ENCODE measurements around the gene USB1. TPM values are rescaled to one million over a fixed set of nuclear protein-coding genes. Genes with fewer than 3 reads are reported as not detected.
A peak's percentile ranks its signal among the peaks of the same experiment; 100 is the strongest.

USB1 gene, protein sequence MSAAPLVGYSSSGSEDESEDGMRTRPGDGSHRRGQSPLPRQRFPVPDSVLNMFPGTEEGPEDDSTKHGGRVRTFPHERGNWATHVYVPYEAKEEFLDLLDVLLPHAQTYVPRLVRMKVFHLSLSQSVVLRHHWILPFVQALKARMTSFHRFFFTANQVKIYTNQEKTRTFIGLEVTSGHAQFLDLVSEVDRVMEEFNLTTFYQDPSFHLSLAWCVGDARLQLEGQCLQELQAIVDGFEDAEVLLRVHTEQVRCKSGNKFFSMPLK
- total RNA-seq, result 10 to 100 TPM; 21.3 to 63.4 (median 45.2) TPM

DNA sequence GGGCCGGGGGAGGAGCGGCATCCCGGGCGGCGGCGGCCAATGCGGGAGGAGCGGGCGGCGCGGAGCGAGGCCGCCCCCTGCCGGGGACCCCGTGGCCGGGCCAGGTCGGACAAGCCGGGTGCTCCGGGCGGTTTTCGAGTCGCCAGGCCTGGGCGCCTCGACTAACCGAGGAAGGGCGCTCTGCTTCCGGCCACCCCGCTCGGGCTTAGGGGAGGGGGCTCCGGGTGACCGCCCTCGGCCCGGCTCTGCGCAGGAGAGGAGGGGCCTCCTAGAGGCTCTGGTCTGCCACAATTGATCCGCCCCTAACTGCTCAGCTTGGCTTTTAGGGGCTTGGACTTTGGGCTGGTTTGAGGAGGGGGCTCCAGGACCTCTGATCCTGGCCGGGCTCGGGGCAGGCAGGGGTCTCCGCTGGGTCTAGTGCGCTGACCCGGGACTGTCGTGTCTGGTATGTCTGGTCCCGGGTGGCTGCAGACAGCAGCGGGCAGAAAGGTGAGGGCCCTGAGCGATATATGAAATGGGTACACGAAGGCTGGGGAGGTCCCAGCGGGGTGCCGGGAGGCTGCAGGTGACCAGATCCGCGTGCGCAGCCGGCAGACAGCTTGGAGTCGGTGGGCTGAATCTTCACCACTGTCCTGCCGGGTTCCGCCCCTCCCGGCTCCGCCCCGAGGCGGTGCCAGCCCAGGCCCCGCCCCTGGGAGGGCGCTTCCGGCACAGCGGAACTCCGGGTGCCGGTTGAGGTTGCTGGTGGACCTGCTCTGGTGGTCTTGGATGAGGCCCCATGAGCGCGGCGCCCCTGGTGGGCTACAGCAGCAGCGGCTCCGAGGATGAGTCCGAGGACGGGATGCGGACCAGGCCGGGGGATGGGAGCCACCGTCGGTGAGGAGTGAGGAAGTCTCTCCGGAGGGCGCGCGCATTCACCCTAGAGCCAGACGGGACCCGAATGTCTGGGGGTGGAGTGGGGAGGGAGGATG, at the start of gene USB1:
USB1 (plus strand) TSS at position 702 of the 971 bp plus-strand sequence; CDS start at position 779, 77 bp downstream.
- in situ Hi-C loops (cut with MboI; ENCODE audit: low pct_ligation_motif_present in 1 of 4, low pct_unique_long_range_greater_than_20kb in 1 of 4, low sequenced_read_pairs in 3 of 4), result loop anchor here (5.0 to 25.0 kb wide), 6 partner anchors 104 to 661 kb away; no protein-coding TSS in a partner anchor
- no peaks in the 10 kb centered on the region for H3K27me3 ChIP-seq
- H3K27ac ChIP-seq, result peak within 1 kb of the TSS; percentile 94 to 98 (median 96)
- H3K4me1 ChIP-seq, result peaks cover 0 to 30% (median 19%) of the 10 kb centered on the region in 4 donors
- WGBS, 2 donors (ENCODE audit: low coverage in 1 of 2), result 1% methylated on average over 75 of the region's 81 CpGs; no CpG with 5 or more reads in 1 of the 2 donors
- intact Hi-C loops (cut with DNase I; ENCODE audit: low total_unique reads), result no loop called here
- TF ChIP-seq EP300 (IDR thresholded peaks at IDR 0.05; ENCODE audit: low read depth) (no peak), POLR2AphosphoS5 (IDR thresholded peaks at IDR 0.05) (peak; percentile 82 to 86 (median 85)), CTCF (IDR thresholded peaks at IDR 0.05) (peak; percentile 53 to 80 (median 64)), POLR2A (IDR thresholded peaks at IDR 0.05) (peak; percentile 71)
- H3K9me3 ChIP-seq, result no peaks in the 10 kb centered on the region
- peak; percentile 89 for DNase-seq
- H3K4me3 ChIP-seq, result peak within 1 kb of the TSS; percentile 70 to 94 (median 90)
- peaks cover 0 to 15% (median 3%) of the 10 kb centered on the region in 4 donors for H3K36me3 ChIP-seq

GRCh38 chr16:57952909-57953308, 48.3 kb upstream of the USB1 start:
- Histone ChIP-seq H3K4me3 (no peak overlapping the region), H3K9me3 (no peaks in the 10 kb centered on the region), H3K27ac (no peak overlapping the region), H3K36me3 (no peaks in the 10 kb centered on the region), H3K27me3 (peaks cover 10% of the 10 kb centered on the region), H3K4me1 (no peaks in the 10 kb centered on the region)
- TF ChIP-seq CTCF (IDR thresholded peaks at IDR 0.05), result no peak
- TF ChIP-seq POLR2AphosphoS5 (IDR thresholded peaks at IDR 0.05), result no peak
- TF ChIP-seq POLR2A (IDR thresholded peaks at IDR 0.05), result no peak
- no peak for TF ChIP-seq EP300 (IDR thresholded peaks at IDR 0.05; ENCODE audit: low read depth)
- intact Hi-C loops (cut with DNase I; ENCODE audit: low total_unique reads) (no loop called here), in situ Hi-C loops (cut with MboI; ENCODE audit: low pct_ligation_motif_present in 1 of 4, low pct_unique_long_range_greater_than_20kb in 1 of 4, low sequenced_read_pairs in 3 of 4) (no loop called here)
- 83 to 94% methylated on average over 5 to 9 of the region's 9 CpGs for WGBS, 2 donors (ENCODE audit: low coverage in 1 of 2)
- DNase-seq, result no peak

DNA sequence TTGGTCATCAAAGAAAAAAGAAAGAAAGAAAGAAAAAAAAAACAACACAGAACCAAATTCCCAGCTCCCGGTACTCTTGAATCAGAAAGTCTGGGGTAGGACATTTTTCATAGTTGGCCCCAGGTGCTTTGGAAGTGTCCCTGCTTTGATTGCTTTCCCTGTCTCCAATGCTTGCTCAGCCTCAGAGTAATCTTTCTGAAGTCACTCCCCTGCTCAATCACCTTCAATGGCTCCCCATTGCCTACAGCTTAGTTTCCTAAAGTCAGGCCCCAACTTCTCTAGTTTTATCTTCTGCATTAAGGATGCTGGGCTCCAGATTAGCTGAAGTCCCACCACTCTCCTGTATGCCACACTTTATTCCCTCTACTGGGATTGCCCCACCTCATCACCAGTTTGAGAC, 47.4 kb upstream of the USB1 start:
- Histone ChIP-seq H3K27ac (no peak overlapping the region), H3K27me3 (peaks cover 10% of the 10 kb centered on the region), H3K36me3 (no peaks in the 10 kb centered on the region), H3K9me3 (no peaks in the 10 kb centered on the region), H3K4me3 (no peak overlapping the region), H3K4me1 (no peaks in the 10 kb centered on the region)
- TF ChIP-seq EP300 (IDR thresholded peaks at IDR 0.05; ENCODE audit: low read depth), result no peak
- no peak for TF ChIP-seq POLR2A (IDR thresholded peaks at IDR 0.05)
- TF ChIP-seq POLR2AphosphoS5 (IDR thresholded peaks at IDR 0.05), result no peak
- no peak for TF ChIP-seq CTCF (IDR thresholded peaks at IDR 0.05)
- no peak for DNase-seq
- intact Hi-C loops (cut with DNase I; ENCODE audit: low total_unique reads), result no loop called here
- in situ Hi-C loops (cut with MboI; ENCODE audit: low pct_ligation_motif_present in 1 of 4, low pct_unique_long_range_greater_than_20kb in 1 of 4, low sequenced_read_pairs in 3 of 4), result no loop called here
- 78 to 88% methylated on average over 1 of the region's 1 CpG for WGBS, 2 donors (ENCODE audit: low coverage in 1 of 2)

DNA sequence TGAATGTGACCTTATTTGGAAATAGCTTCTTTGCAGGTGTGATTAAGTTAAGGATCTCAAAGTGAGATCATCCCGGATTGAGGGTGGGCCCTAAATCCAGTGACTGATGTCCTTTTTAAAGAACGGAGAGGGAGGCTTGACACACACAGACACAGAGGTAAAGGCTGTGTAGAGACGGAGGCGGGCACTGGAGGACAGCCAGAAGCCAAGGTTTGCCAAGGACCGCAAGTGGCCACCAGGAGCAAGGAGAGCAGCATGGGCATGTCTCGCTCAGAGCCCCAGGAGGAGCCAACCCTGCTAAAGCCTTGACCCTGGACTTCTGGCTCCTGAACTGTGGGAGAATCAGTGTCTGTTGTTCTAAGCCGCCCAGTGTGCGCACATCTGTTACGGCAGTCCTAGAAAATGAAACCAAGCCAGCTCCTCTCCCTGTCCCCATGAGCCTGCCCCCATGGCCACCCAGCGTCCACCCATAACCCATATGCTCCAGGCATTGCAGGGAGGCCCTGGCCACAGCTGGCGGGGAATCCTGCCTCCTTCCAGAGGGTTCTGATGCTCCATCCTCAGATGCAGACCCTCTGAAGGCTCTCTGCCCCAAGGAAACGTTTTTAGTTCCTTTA, 45.5 kb upstream of the USB1 start:
- no peak for DNase-seq
- TF ChIP-seq CTCF (IDR thresholded peaks at IDR 0.05) (no peak), POLR2AphosphoS5 (IDR thresholded peaks at IDR 0.05) (no peak), POLR2A (IDR thresholded peaks at IDR 0.05) (no peak), EP300 (IDR thresholded peaks at IDR 0.05; ENCODE audit: low read depth) (no peak)
- no peak overlapping the region for H3K4me3 ChIP-seq
- 53 to 69% methylated on average over 4 to 12 of the region's 12 CpGs for WGBS, 2 donors (ENCODE audit: low coverage in 1 of 2)
- H3K27ac ChIP-seq, result no peak overlapping the region
- no peaks in the 10 kb centered on the region for H3K36me3 ChIP-seq
- H3K9me3 ChIP-seq, result no peaks in the 10 kb centered on the region
- no peaks in the 10 kb centered on the region for H3K27me3 ChIP-seq
- in situ Hi-C loops (cut with MboI; ENCODE audit: low pct_ligation_motif_present in 1 of 4, low pct_unique_long_range_greater_than_20kb in 1 of 4, low sequenced_read_pairs in 3 of 4) (no loop called here), intact Hi-C loops (cut with DNase I; ENCODE audit: low total_unique reads) (no loop called here)
- no peaks in the 10 kb centered on the region for H3K4me1 ChIP-seq
